ENCODE measurements around the gene SEMA3A. TPM values are rescaled to one million over a fixed set of nuclear protein-coding genes. Genes with fewer than 3 reads are reported as not detected.

SEMA3A gene
- total and polyA plus RNA-seq, 2 of the 13 experiments (the other 11 are each of a cell fraction or from before 2014, with no cell fraction given): 0.29 to 1.2 TPM

- TF ChIP-seq, protein P1, sequence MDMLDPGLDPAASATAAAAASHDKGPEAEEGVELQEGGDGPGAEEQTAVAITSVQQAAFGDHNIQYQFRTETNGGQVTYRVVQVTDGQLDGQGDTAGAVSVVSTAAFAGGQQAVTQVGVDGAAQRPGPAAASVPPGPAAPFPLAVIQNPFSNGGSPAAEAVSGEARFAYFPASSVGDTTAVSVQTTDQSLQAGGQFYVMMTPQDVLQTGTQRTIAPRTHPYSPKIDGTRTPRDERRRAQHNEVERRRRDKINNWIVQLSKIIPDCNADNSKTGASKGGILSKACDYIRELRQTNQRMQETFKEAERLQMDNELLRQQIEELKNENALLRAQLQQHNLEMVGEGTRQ (IDR thresholded peaks at IDR 0.05; ENCODE audit: low read depth, low read length): no peak
- TF ChIP-seq, protein P1 (CRISPR knock-in tag; IDR thresholded peaks at IDR 0.05; ENCODE audit: borderline replicate concordance): no peak
- 0 out of 2 replicates have a peak, but pooled peaks have one; percentile 33 for TF ChIP-seq GATAD2A (CRISPR knock-in tag; IDR thresholded peaks at IDR 0.05)
- TF ChIP-seq RBM39 (IDR thresholded peaks at IDR 0.05; ENCODE audit: low read depth, low read length, poor library complexity, severe bottlenecking): no peak
- no peak for TF ChIP-seq ZC3H13 (CRISPR knock-in tag; IDR thresholded peaks at IDR 0.05)
- no peak for TF ChIP-seq ZNF543 (CRISPR knock-in tag; IDR thresholded peaks at IDR 0.05)
- TF ChIP-seq MAFK (conservative IDR thresholded peaks at IDR 0.05 in 1 of 2, IDR thresholded peaks at IDR 0.05 in 1 of 2; ENCODE audit: low read length in 2 of 2): no peak
- TF ChIP-seq ZBTB40 (IDR thresholded peaks at IDR 0.05): no peak
- TF ChIP-seq ZBTB40 (CRISPR knock-in tag; IDR thresholded peaks at IDR 0.05): no peak
- no peak for TF ChIP-seq FIP1L1 (IDR thresholded peaks at IDR 0.05; ENCODE audit: borderline replicate concordance, insufficient read depth, low read depth, low read length)
- 0 out of 2 replicates have a peak, but pooled peaks have one; percentile 24 for TF ChIP-seq KAT8 (CRISPR knock-in tag; IDR thresholded peaks at IDR 0.05)
- TF ChIP-seq, protein P2, sequence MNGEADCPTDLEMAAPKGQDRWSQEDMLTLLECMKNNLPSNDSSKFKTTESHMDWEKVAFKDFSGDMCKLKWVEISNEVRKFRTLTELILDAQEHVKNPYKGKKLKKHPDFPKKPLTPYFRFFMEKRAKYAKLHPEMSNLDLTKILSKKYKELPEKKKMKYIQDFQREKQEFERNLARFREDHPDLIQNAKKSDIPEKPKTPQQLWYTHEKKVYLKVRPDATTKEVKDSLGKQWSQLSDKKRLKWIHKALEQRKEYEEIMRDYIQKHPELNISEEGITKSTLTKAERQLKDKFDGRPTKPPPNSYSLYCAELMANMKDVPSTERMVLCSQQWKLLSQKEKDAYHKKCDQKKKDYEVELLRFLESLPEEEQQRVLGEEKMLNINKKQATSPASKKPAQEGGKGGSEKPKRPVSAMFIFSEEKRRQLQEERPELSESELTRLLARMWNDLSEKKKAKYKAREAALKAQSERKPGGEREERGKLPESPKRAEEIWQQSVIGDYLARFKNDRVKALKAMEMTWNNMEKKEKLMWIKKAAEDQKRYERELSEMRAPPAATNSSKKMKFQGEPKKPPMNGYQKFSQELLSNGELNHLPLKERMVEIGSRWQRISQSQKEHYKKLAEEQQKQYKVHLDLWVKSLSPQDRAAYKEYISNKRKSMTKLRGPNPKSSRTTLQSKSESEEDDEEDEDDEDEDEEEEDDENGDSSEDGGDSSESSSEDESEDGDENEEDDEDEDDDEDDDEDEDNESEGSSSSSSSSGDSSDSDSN (CRISPR knock-in tag; IDR thresholded peaks at IDR 0.05): no peak
These were observed 136.1 kb downstream of the SEMA3A start (continued) for GRCh38 chr7:84058311-84059076.
